Activated T-helper 1 cell treated with anti-CD3 and anti-CD28 coated beads, Interleukin-12 subunit alpha, Interleukin-12 subunit beta, Interleukin-2, Interleukin-4 antibody, amounts not matched to agents 30 ng/mL and 10 ng/mL and 1 ng/mL, durations not matched to agents 14 hours and 24 hours and 36 hours (primary cell): ENCODE data around the gene SPATA31E1. TPM values are rescaled to one million over a fixed set of nuclear protein-coding genes. Genes with fewer than 3 reads are reported as not detected.

Source experiments
- DNase-seq: peaks from one replicate; pipeline ENCODE4 v3.0.0; 2021; ENCODE audit warnings: low spot score
- H3K27ac Mint-ChIP-seq: one replicate; pipeline ENCODE4 v1.8.0; 2021; ENCODE audit warnings: mild to moderate bottlenecking, mixed read lengths
- H3K27me3 Mint-ChIP-seq: one replicate; pipeline ENCODE4 v1.8.0; 2022; ENCODE audit warnings: mild to moderate bottlenecking, moderate library complexity, mixed read lengths; ENCODE audit not compliant: insufficient read depth
- H3K36me3 Mint-ChIP-seq: one replicate; pipeline ENCODE4 v1.8.0; 2021; ENCODE audit warnings: low read depth, mixed read lengths
- H3K4me1 Mint-ChIP-seq: one replicate; pipeline ENCODE4 v1.8.0; 2021; ENCODE audit warnings: low read depth, mixed read lengths
- H3K4me3 Mint-ChIP-seq: one replicate; pipeline ENCODE4 v1.8.0; 2021; ENCODE audit warnings: mild to moderate bottlenecking, moderate library complexity, mixed read lengths
- H3K9me3 Mint-ChIP-seq: one replicate; pipeline ENCODE4 v1.8.0; 2021; ENCODE audit warnings: mixed read lengths
- intact Hi-C: fragments of 100-400 bp; cut with micrococcal nuclease; formaldehyde crosslinking; loops from one replicate; pipeline ENCODE4 v1.15.1; 2024
- total RNA-seq: library from RNA; stranded (reverse); gene quantifications from 2 replicates; pipeline ENCODE4 v1.2.3, GENCODE V29; 2022

The SPATA31E1 gene
- total RNA-seq, 1 donor from 2014 or later: not detected

DNA sequence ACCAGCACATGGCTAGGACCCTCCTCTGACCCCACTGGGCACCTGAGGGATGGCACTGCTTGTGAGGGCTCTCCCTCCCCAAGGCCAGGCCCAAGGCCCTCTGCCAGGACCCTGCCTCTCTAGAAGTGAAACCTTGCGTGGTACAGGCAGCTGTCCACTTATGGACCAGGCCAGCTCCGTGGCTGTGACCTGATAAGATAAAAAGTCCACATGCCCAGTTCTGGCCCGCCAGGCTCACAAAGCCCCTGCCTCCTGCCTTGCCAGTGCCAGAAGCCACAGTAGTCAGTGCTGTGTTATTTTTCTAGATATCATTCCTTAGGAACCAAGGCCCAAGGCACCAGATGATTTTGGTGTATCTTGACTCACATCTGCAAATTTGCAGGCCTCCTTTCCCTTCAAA lies 14.0 kb upstream of the SPATA31E1 start:
- Mint-ChIP-seq H3K4me3 (no peak overlapping the region), H3K9me3 (no peaks in the 10 kb centered on the region), H3K4me1 (no peaks in the 10 kb centered on the region), H3K27ac (no peak overlapping the region), H3K36me3 (no peaks in the 10 kb centered on the region), H3K27me3 (peaks cover 3% of the 10 kb centered on the region)
- no peak for DNase-seq
- intact Hi-C loops: no loop called here

GRCh38 chr9:87869082-87869481 lies 13.6 kb upstream of the SPATA31E1 start:
- no peak for DNase-seq
- Mint-ChIP-seq H3K4me3 (no peak overlapping the region), H3K27me3 (peaks cover 3% of the 10 kb centered on the region), H3K4me1 (no peaks in the 10 kb centered on the region), H3K27ac (no peak overlapping the region), H3K36me3 (no peaks in the 10 kb centered on the region), H3K9me3 (no peaks in the 10 kb centered on the region)
- intact Hi-C loops: no loop called here

DNA sequence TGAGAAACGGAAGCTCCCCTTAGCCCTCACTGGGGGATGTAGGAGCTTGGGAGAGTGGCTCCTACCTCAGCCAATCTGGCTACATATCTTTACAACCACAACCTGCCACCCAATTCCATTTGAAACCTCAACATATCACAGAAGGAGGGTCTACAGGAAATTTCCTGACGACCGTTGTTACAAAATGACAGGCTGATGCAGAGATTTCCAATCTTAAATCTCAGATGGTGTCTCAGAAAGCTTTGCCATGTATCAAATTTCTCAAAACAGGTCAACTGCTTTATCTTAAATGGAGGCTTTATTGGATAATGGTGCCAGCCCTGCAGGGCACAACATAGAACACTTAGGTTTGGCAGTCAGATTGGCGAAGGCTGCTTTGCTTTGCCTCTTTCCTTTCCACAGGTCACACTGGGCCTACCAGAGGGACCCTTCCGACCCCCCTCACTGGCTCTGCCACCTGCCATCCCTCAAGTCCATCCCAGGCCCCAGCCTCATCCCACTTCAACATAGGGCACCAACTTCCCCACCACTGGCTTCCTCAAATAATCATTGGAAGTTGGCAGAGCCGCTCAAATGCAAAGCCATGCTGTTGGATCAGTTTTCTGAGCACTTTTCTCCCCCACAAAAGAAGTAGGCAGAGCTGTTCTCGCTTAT lies 11.1 kb upstream of the SPATA31E1 start:
- intact Hi-C loops: no loop called here
- no peak overlapping the region for H3K27ac Mint-ChIP-seq
- no peaks in the 10 kb centered on the region for H3K4me1 Mint-ChIP-seq
- H3K9me3 Mint-ChIP-seq: no peaks in the 10 kb centered on the region
- DNase-seq: no peak
- H3K4me3 Mint-ChIP-seq: no peak overlapping the region
- no peaks in the 10 kb centered on the region for H3K36me3 Mint-ChIP-seq
- H3K27me3 Mint-ChIP-seq: no peaks in the 10 kb centered on the region

GRCh38 chr9:87872079-87872624 lies 10.5 kb upstream of the SPATA31E1 start:
- Mint-ChIP-seq H3K36me3 (no peaks in the 10 kb centered on the region), H3K4me1 (no peaks in the 10 kb centered on the region), H3K27ac (no peak overlapping the region), H3K4me3 (no peak overlapping the region), H3K27me3 (no peaks in the 10 kb centered on the region), H3K9me3 (no peaks in the 10 kb centered on the region)
- intact Hi-C loops: no loop called here
- DNase-seq: no peak

DNA sequence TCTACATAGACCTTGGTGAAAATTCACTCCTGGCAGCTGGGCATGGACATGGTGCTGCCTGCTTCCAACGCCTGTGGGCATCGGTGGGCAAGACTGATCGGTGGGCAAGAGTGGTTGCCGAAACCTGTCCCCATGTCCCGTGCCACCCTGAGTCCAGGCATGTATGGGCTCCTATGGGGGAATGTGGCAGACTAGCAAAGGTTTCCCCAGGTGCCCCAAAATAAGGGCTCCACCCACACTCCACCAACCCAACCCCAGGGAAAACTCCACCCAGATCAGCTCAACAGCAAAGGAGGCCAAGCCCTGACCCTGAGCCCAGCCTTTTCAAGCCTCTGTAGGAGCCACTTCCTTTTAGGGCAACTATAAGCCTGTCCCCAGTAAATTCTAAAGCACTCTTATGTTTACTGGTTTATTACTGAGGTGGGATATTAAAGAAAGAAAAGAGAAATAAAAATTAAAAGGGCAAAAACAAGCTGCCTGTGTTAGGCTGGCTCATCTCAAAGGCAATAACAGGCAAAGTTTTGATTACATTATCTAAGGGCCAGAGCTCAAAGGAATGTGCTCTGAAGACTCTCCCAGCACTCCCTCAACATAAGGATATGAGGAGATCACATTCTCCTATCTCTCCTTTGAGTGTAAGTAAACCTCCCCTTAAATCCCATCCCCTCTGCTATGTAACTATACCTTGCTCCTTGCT lies 8.9 kb upstream of the SPATA31E1 start:
- no peaks in the 10 kb centered on the region for H3K36me3 Mint-ChIP-seq
- H3K27ac Mint-ChIP-seq: no peak overlapping the region
- H3K9me3 Mint-ChIP-seq: no peaks in the 10 kb centered on the region
- intact Hi-C loops: no loop called here
- peaks cover 3% of the 10 kb centered on the region for H3K4me1 Mint-ChIP-seq
- no peak for DNase-seq
- H3K27me3 Mint-ChIP-seq: no peaks in the 10 kb centered on the region
- no peak overlapping the region for H3K4me3 Mint-ChIP-seq

- H3K27me3 Mint-ChIP-seq: no peaks in the 10 kb centered on the region
- H3K36me3 Mint-ChIP-seq: no peaks in the 10 kb centered on the region
- H3K4me1 Mint-ChIP-seq: peaks cover 4% of the 10 kb centered on the region
- H3K4me3 Mint-ChIP-seq: no peak overlapping the region
- intact Hi-C loops: no loop called here
- no peak overlapping the region for H3K27ac Mint-ChIP-seq
- H3K9me3 Mint-ChIP-seq: no peaks in the 10 kb centered on the region
- no peak for DNase-seq
These were observed 8.4 kb upstream of the SPATA31E1 start for GRCh38 chr9:87874304-87874623.

DNA sequence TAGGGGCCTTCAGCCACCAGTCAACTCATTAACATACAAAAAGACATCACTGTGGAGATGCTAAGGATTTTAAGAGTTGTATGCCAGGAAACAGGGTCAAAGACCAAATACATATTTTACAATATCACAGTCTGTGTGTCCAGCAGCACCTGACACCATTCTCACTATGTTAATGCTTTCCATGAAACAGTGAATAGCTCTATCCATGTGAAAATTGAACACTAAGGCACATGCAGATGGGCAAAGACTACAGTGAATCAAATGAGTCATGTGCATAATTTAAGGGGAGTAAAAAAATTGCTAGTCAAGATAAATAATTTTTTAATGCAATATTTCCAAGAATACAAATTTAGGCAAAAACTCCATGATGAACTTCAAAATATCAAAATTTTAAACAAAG lies 7.6 kb upstream of the SPATA31E1 start:
- no peaks in the 10 kb centered on the region for H3K27me3 Mint-ChIP-seq
- no peak for DNase-seq
- no peak overlapping the region for H3K27ac Mint-ChIP-seq
- H3K9me3 Mint-ChIP-seq: no peaks in the 10 kb centered on the region
- no peak overlapping the region for H3K4me3 Mint-ChIP-seq
- no peaks in the 10 kb centered on the region for H3K36me3 Mint-ChIP-seq
- intact Hi-C loops: no loop called here
- peaks cover 7% of the 10 kb centered on the region for H3K4me1 Mint-ChIP-seq

- Mint-ChIP-seq H3K36me3 (no peaks in the 10 kb centered on the region), H3K27me3 (no peaks in the 10 kb centered on the region), H3K4me3 (no peak overlapping the region), H3K9me3 (no peaks in the 10 kb centered on the region), H3K27ac (no peak overlapping the region), H3K4me1 (peaks cover 8% of the 10 kb centered on the region)
- DNase-seq: no peak
- intact Hi-C loops: no loop called here
These were observed 6.7 kb upstream of the SPATA31E1 start for GRCh38 chr9:87875831-87876545.

GRCh38 chr9:87876708-87877107 lies 6.0 kb upstream of the SPATA31E1 start:
- peaks cover 3% of the 10 kb centered on the region for H3K27me3 Mint-ChIP-seq
- H3K27ac Mint-ChIP-seq: no peak overlapping the region
- intact Hi-C loops: no loop called here
- H3K36me3 Mint-ChIP-seq: no peaks in the 10 kb centered on the region
- H3K4me3 Mint-ChIP-seq: no peak overlapping the region
- peaks cover 8% of the 10 kb centered on the region for H3K4me1 Mint-ChIP-seq
- no peak for DNase-seq
- no peaks in the 10 kb centered on the region for H3K9me3 Mint-ChIP-seq

DNA sequence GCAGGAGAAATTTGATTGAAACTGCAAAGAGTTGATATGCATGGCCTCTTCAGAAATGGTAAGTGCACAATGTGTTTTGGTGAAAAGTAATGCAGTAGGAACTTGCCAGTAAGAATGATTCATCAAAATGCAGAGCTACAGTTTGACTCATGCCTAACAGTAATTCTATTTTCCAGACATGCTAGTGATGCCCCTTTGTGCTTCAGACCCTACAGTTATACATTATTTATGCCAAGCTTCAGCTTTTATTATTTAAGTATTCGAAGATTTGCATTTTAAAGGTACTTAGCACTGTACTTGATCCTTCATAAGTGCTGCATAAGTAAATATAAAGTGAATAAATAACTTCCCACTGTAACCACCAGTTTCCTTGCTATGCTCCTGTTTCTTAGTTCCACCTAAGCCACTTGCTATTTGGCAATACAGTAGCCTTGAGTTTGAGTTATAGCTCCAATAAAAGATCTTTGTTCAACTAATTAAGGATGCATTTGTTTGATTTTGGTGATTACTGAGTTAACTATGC lies 3.6 kb upstream of the SPATA31E1 start:
- intact Hi-C loops: no loop called here
- H3K36me3 Mint-ChIP-seq: no peaks in the 10 kb centered on the region
- H3K9me3 Mint-ChIP-seq: no peaks in the 10 kb centered on the region
- H3K4me1 Mint-ChIP-seq: peaks cover 8% of the 10 kb centered on the region
- no peak overlapping the region for H3K27ac Mint-ChIP-seq
- no peak overlapping the region for H3K4me3 Mint-ChIP-seq
- peaks cover 7% of the 10 kb centered on the region for H3K27me3 Mint-ChIP-seq
- no peak for DNase-seq

DNA sequence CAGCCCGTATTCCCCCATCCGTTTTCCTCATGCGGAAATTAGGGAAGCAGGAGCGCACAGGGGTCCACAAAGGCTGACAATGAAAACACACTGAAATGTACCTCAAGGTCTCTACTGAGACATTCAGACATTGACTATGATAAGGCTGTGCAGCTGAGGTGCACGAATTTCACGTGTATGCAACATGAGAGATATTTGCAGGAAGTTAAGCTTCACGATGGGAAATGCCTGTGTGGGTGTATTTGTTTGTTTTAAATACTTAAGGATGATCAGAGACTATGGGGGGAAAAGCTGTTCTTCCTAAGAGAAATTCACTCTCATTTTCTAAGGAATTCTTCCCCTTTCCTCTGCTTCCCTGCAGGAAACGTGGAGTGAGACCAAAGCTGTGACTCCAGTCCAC lies 2.6 kb upstream of the SPATA31E1 start:
- H3K4me3 Mint-ChIP-seq: no peak overlapping the region
- H3K36me3 Mint-ChIP-seq: no peaks in the 10 kb centered on the region
- H3K27me3 Mint-ChIP-seq: peaks cover 7% of the 10 kb centered on the region
- no peak for DNase-seq
- intact Hi-C loops: no loop called here
- no peaks in the 10 kb centered on the region for H3K9me3 Mint-ChIP-seq
- peaks cover 8% of the 10 kb centered on the region for H3K4me1 Mint-ChIP-seq
- H3K27ac Mint-ChIP-seq: no peak overlapping the region

GRCh38 chr9:87880683-87881082 lies 2.0 kb upstream of the SPATA31E1 start:
- Mint-ChIP-seq H3K36me3 (no peaks in the 10 kb centered on the region), H3K4me3 (no peak overlapping the region), H3K27me3 (peaks cover 7% of the 10 kb centered on the region), H3K27ac (no peak overlapping the region), H3K9me3 (no peaks in the 10 kb centered on the region), H3K4me1 (peaks cover 8% of the 10 kb centered on the region)
- intact Hi-C loops: no loop called here
- no peak for DNase-seq

DNA sequence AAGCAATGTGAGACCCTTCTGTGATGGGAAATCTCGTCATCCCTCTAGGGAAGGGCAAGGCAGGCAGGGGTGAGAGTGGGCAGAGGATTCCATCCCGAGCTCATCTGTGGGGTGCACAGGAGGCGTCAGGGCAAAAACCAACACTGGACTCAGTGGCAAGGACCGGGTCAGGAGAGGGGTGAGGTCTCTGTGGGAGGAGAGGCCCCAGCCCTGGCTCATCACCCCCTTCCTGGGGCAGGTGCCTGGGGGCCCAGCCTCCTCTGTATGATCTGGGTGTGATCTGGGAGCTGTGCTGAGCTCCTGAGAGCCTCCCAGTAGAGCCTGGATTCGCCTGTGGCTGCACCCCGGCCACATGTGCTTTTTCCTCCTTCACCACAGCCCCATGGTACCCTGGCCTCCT lies 597 bp downstream of the SPATA31E1 start:
- Mint-ChIP-seq H3K27ac (no peak overlapping the region), H3K27me3 (peaks cover 7% of the 10 kb centered on the region), H3K9me3 (no peaks in the 10 kb centered on the region), H3K36me3 (no peaks in the 10 kb centered on the region), H3K4me1 (peaks cover 8% of the 10 kb centered on the region), H3K4me3 (no peak overlapping the region)
- intact Hi-C loops: no loop called here
- DNase-seq: no peak
